Spleen (tissue), 7 donors: ENCODE measurements around the gene SMARCC2.

Source experiments
- POLR2A ChIP-seq, 3 donors: fragments of 450-650 bp; IDR thresholded peaks; one replicate each; pipeline ENCODE4 v1.5.1; 2017; ENCODE audit warnings: antibody characterized with exemption in 3 of 3, mild to moderate bottlenecking in 1 of 3
- POLR2AphosphoS5 ChIP-seq, 3 donors: sonication (generic); formaldehyde crosslinking; IDR thresholded peaks; one replicate each; pipeline ENCODE4 v1.5.1; 2017; ENCODE audit warnings: antibody characterized with exemption in 3 of 3
- TF ChIP-seq, protein P1 (sequence below), 11 experiments: fragments of 200-600 bp in 7 of 11; fragments of 450-650 bp in 4 of 11; sonication (generic) in 4 of 11; IDR thresholded peaks in 8 of 11; conservative IDR thresholded peaks in 3 of 11; 1 replicate in 7 of 11; 2 replicates in 4 of 11; pipeline versions ENCODE4 v1.4.0 to v1.8.0; 2016 to 2021; ENCODE audit warnings: antibody characterized with exemption in 11 of 11, inconsistent platforms in 4 of 11, mild to moderate bottlenecking in 1 of 11
- donor health status: DM: no; HTN: no; CAD: no; lungs with moderate emphysema.
- donor health status: DM: no; HTN: no; CAD: no.
- donor health status: DM: no; HTN: no; CAD: no.

GRCh38 chr12:56186957-56187356, 2.3 kb downstream of the SMARCC2 start:
- TF ChIP-seq, protein P1, sequence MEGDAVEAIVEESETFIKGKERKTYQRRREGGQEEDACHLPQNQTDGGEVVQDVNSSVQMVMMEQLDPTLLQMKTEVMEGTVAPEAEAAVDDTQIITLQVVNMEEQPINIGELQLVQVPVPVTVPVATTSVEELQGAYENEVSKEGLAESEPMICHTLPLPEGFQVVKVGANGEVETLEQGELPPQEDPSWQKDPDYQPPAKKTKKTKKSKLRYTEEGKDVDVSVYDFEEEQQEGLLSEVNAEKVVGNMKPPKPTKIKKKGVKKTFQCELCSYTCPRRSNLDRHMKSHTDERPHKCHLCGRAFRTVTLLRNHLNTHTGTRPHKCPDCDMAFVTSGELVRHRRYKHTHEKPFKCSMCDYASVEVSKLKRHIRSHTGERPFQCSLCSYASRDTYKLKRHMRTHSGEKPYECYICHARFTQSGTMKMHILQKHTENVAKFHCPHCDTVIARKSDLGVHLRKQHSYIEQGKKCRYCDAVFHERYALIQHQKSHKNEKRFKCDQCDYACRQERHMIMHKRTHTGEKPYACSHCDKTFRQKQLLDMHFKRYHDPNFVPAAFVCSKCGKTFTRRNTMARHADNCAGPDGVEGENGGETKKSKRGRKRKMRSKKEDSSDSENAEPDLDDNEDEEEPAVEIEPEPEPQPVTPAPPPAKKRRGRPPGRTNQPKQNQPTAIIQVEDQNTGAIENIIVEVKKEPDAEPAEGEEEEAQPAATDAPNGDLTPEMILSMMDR (IDR thresholded peaks at IDR 0.05 in 8 of 11, conservative IDR thresholded peaks at IDR 0.05 in 3 of 11): no peak
- TF ChIP-seq POLR2A (IDR thresholded peaks at IDR 0.05): no peak
- no peak for TF ChIP-seq POLR2AphosphoS5 (IDR thresholded peaks at IDR 0.05)
